NCI-H1048 (cell line): ENCODE results near the gene SLC29A1.
"Not testable (repeated sequence)": the region's sequence is repeated elsewhere in the genome, so short reads cannot be mapped to it uniquely, and the experiment has no call there.

ENCODE experiments used
- DNase-seq: peaks from one replicate; lab custom pipeline; 2025; lab: John Stamatoyannopoulos, UW

The SLC29A1 gene

DNA sequence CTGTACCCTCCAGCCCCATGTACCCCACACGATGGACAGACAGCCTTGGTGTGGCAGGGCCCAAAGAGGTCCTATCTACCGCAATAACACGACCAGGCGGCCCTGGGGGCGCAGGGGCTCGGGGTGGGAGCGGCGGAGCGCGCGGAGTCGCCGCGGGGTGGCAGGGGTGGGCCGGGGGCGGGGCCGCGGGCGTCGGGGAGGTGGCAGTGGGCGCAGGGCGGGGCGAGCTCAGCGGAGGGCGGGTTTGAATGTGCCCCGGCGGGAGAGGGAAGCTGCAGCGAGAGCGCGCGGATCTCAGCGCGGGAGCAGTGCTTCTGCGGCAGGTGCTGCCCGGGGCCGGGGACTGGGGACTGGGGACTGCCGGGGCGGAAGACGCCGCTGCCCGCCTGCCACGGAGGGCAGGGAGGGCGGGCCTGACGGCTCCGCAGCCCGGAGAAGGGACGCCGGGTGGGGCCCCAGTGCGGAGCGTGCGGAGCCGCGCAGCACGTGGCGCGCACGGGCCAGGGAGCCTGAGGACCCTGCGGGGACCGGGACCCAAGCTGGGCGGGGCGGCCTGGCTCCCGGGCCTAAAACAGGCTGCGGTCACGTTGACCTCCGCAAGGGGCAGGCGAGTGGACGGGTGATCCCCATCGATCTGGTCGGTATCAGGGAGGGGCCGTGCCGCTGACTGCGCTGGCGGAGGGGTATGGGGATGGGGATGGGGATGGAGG is at the start of gene SLC29A1:
Gene SLC29A1, plus strand, starts transcription at position 277 of the 710 bp plus-strand sequence. CDS start 3,719 bp downstream, outside the sequence.
- peak; percentile 45 for DNase-seq

DNA sequence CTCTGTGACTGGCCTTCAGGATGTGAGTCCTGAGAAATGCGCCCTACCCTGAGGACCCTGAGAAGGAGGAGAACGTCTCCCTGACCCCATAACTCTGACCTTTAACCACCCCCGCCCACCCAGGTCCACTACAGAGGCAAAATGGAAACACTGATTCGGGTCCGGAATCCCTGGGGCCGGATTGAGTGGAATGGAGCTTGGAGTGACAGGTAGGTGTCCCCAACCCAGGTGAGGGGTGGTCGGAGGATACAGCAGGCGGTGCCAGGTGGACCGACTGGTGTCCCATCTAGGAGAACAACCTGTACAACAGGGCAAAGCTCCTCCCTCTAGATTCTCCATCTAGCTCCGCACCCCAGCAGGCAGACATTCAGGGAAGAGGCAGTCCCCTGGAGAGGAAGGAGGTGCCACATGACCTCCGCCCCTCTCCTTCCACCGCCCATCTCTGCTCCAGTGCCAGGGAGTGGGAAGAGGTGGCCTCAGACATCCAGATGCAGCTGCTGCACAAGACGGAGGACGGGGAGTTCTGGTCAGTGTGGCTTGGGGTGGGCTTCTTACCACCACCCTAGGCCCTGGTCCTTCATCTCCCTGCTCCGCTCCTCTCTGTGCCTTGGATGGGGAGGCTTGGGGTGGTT is 47.1 kb upstream of the SLC29A1 start:
- no peak for DNase-seq

DNA sequence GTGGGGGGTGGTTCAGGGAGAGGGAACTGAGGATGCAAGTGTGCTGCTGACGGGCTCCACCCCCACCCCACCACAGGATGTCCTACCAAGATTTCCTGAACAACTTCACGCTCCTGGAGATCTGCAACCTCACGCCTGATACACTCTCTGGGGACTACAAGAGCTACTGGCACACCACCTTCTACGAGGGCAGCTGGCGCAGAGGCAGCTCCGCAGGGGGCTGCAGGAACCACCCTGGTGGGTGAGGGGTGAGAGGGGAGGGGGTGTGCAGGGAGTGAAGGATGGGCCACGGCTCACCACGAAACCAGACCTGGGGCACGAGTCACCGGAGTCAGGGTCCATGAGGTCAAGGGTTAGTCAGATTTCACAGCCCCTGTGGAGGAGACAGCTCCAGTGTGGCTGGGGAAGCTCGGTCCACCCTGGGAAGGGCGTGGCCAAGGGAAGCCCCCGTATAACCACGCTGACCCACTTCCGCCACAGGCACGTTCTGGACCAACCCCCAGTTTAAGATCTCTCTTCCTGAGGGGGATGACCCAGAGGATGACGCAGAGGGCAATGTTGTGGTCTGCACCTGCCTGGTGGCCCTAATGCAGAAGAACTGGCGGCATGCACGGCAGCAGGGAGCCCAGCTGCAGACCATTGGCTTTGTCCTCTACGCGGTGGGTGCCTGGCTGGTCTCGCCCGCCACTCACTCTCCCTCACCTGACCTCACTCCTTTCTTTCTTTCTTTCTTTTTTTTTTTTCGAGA is 46.5 kb upstream of the SLC29A1 start:
- DNase-seq: no peak

DNA sequence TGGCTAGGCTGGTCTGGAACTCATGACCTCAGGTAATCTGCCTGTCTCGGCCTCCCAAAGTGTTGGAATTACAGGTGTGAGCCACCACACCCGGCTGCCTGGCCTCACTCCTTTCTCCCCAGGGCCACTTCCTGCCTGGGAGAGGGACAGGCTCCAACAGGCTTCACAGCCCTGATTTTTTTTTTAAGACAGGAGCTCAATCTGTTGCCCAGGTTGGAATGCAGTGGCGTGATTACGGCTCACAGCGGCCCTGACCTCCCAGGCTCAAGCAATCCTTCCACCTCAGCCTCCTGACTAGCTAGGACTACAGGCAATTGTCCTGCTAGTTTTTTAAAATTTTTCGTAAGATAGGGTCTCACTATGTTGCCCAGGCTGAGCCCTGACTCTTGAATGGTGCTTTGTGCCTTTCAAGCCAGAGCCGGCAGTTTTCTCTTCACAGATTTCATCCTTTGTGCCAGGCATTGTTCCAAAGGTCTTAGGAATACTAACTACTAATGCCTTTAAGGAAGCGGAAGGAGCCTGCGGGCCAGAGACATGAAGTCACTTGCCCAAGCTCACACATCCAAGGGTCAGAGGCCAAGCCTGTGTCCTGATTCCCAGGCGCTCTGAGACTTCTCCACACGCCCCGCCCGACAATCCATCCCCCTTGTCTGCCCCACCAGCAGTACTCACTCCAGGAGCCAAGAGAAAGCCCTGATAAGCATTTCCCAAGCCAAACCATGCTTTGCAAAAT is 45.5 kb upstream of the SLC29A1 start:
- DNase-seq: no peak

DNA sequence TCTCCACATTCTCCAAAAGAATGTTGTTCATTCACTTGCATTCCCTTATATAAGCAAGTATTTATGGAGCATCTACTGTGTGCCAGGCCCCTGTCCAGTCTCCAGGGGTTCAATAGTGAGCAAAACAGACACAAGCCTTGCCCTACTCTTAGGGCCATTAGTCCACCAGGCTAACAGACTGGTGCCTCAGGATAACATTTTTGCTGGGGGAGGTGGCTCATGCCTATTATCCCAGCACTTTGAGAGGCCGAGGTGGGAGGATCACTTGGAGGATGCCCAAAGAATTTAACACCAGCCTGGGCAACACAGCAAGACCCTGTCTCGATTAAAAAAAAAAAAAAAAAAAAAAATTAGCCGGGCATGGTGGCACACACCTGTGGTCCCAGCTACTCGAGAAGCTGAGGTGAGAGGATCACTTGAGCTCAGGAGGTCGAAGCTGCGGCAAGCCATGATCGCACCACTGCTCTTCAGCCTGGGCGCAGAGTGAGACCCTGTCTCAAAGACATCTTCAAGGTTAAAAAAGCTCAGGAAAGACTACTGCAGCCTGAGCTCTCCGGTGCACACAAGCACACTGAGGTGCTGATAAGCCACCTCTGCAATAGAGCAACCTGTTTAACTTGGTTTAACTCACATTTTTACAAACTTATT is 44.8 kb upstream of the SLC29A1 start:
- no peak for DNase-seq

DNA sequence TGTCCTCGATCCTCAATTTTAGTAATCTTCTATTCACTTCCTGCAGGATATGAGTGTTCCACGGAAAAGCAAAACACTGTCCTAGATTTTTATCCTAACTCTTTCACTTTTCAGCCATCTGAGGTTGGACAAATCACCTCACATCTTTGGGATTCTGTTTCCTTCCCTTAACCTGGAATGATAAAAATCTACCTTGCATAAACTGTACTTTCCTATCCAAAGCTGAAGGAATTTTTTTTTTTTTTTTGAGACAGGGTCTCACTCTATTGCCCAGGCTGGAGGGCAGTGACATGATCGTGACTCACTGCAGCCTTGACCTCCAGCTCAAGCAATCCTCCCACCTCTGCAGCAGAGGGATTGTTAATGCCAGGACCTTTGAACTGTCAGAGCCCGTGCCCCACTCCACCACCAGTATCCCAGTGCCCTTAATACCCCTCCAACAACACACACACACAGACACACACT is 44.3 kb upstream of the SLC29A1 start:
- no peak for DNase-seq

DNA sequence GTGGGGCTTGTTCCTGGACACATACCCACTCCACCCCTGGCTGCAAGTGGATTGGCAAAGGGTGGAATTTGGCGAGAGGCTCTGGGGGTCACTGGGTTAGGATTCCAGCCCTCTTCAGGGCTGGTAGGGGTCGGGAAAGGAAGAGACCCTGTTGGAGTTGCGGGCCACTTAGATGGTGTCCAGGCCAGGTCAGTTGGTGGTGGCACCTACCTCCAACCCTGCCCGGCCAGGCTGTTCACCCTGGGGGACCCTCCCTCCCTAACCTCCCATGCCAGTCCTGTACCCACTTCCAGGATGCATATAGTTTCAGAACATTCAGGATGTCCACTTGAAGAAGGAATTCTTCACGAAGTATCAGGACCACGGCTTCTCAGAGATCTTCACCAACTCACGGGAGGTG is 43.7 kb upstream of the SLC29A1 start:
- DNase-seq: no peak

DNA sequence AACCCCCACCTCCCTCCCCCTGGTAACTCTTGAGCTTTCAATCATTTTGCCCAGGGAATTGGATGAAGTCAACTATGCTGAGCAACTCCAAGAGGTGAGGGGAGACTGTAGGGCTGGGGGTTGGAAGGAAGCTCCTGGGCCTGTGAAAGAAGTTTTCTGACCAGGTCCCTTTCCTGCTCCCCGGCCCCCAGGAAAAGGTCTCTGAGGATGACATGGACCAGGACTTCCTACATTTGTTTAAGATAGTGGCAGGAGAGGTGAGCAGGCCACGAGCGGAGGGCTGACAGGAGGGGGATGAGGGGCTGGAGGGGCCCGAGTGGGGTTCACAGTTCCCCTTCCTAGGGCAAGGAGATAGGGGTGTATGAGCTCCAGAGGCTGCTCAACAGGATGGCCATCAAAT is 43.0 kb upstream of the SLC29A1 start:
- no peak for DNase-seq

DNA sequence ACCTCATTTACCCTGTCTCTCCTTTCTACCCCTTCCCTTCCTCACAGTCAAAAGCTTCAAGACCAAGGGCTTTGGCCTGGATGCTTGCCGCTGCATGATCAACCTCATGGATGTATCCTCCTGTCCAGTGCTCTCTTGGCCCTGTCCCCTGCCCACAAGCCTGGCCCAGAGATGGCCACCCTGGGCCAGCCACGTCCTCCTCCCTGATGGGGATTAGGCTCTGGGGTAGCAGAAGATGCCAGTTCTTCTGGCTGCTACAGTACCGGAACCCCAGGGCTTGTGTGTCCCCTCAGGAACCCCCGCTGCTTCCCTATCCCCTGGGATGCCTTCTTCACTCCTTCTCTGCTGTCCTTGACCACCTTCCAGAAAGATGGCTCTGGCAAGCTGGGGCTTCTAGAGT is 42.5 kb upstream of the SLC29A1 start:
- no peak for DNase-seq

DNA sequence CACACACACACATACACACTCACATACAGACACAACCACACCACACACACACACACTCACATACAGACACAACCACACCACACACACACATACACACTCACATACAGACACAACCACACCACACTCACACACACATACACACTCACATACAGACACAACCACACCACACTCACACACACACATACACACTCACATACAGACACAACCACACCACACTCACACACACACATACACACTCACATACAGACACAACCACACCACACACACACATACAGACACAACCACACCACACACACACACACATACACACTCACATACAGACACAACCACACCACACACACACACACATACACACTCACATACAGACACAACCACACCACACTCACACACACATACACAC is 41.6 kb upstream of the SLC29A1 start:
- DNase-seq: not testable (repeated sequence)

DNA sequence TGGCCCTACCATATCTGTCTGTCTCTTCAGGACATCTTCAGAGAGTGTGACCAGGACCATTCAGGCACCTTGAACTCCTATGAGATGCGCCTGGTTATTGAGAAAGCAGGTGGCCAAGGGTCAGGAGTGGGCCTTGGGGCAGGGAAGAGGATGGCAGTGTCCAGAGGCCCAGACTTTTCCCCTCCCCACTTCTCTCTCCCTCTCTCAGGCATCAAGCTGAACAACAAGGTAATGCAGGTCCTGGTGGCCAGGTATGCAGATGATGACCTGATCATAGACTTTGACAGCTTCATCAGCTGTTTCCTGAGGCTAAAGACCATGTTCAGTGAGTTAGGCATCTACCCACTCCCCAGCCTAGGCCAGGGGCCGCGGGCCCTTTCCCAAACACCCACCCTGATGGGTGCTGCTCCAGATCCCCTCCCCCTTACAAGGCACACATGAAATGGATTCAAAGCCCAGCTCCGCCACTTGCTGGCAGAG is 40.4 kb upstream of the SLC29A1 start:
- DNase-seq: no peak

DNA sequence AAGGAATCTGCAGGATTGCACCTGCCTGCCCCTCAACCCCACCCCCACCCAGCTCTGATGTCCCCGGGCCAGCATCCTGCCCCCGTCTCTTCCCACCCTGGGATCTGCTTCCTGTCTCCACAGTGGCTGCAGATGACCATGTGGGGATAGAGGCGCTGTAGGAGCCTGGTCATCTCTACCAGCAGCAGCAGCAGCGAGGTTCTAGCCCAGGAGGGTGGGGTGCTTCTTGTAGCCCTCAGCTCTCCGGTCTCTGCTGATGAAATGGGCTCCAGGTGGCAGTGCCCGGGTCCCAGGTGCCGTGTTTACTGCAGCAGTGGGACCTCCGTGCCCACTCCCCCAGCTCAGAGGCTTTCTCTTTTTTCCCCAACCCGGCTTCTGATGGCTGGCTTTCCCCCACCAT is 39.6 kb upstream of the SLC29A1 start:
- DNase-seq: no peak

DNA sequence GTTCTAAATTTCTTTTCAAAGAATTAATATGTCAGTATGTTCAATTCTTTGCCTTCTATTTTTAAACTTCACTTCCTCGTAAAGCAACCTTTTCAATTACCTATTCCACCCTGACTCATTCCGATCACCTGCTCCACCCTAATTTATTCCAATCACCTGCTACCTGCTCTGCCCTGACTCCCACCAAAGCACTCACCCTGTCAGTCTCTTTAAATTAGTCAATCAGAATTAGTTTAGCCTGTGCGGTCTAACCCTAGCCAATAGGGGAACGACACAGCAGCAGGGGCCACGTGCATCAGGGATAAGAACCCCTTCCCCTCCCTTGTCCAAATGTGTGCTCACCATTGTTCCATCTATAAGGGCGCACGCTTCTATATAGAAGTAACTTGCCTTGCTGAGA is 38.0 kb upstream of the SLC29A1 start:
- not testable (repeated sequence) for DNase-seq

DNA sequence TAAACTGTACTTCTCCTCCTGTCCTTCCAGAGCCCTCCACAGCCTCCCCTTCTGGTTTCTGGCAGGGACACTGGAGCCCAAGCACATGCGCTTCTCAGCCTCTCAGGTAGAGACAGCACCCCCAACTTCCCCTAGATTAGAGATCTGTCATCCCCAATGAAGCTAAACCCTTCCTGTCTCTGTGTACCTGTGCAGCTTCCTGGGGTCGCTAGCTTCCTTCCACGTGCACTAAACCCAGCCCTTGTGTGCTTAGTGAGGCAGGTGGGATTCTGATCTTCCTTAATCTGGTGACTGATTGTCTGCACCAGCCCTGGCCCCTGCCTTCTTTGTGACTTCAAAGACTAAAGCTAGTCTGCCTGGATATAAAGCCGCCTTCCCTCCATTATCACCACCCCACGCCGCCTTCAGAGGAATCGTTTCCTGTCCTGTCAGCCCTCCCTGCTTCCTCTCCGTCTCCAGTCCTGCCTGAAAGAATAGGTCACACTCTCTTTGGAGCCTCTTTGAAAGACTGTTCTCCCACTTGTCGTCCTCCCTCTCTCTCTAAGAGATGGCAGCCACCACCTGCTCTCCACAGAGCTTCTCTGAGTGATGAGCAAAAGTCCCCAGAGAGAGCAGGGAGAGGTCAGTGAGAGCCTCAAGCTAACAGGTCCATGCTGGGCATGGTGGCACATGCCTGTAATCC is 37.3 kb upstream of the SLC29A1 start:
- no peak for DNase-seq

DNA sequence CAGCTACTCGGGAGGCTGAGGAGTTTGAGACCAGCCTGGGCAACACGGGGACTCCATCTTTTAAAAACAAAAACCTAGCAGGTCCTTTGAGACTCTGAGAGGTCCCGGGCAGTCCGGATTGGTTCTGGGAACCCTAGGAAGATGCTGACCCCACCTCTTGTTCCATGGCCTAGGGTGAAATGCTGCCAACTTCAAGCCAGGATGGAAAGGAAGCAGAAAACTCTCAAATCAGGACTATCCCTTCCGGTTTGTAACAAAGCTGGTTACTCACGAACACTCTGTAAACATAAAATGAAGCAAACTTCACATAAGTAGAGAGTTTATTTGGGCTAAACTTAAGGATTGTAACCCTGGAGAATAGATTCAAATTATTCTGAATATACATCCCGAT is 36.8 kb upstream of the SLC29A1 start:
- DNase-seq: no peak

DNA sequence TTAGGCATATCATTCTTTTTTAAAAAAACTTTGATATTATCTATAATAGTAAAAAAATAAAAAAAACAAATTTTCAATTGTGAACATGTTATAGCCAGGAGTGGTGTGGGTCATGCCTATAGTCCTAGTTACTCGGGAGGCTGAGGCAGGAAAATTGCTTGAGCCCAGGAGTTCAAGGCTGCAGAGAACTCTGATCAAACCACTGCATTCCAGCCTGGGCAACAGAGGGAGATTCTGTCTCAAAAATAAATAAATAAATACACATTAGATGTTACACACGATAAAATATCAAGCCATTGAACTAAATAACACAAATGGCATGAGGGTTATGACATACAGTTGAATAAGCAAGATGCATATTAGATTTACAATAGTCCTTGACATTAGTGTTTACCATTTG is 34.6 kb upstream of the SLC29A1 start:
- DNase-seq: no peak

DNA sequence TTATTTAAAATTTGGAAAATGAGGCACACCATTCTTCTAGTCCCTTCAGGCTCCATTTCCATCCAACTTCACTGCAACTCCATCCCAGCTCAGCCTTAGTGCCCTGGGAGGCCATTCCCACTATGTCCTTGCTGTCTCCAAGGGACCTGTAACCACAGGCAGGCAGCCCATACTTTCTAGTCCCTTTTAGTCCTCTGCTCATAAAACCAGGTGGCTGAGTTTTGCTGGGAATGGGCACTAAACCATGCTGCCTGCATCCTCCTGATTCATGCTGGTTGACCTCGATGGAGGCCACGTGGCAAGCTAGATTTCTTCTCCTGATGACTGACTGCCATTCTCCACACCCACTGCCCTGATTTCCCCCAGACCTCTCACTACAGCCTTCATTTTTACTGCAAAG is 34.1 kb upstream of the SLC29A1 start:
- no peak for DNase-seq

DNA sequence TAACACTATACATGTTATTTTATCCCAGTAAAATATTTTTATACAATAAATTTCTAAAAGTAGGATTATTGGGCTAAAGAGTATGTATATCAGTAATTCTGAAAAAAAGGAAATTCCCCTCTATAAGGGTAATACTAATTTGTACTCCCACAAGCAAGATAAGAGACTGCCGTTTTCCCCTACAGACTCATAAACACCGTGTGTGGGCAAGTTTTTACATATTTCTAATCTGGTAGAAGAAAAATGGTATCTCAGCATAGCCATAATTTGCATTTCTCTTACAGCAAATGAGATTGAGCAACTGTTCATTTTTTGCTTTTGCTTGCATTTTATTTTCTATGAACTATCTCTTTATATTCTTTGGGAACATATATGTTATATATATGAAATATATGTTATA is 32.7 kb upstream of the SLC29A1 start:
- DNase-seq: no peak

DNA sequence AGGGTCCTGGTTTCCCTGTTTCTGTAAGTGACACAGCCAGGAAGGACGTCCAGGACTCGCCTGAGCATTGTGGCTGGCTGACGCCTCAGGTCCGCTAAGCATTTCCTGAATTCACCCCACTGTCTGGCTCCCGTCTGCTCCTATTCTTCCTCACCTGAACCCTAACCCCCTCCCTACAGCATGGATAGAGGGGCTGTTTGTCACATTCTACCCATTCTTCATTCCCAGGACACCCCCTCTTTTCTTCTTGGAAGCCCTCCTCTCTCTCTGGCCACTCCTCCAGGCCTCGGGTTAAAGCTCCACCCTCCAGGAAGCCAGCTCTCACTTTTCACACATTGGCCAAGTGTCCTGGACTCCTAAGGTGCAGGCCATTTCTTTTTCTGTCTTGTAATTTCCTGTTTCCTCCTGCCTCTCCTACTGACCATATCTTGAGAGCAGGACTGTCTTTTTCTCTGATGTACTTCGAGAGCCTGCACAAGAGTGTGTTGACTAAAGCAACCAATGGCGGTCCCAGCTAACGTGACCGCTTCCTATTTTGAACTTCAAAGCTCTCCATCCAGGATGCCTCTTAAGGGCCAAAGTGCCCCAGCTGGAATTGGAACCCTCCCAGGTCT is 30.9 kb upstream of the SLC29A1 start:
- no peak for DNase-seq

DNA sequence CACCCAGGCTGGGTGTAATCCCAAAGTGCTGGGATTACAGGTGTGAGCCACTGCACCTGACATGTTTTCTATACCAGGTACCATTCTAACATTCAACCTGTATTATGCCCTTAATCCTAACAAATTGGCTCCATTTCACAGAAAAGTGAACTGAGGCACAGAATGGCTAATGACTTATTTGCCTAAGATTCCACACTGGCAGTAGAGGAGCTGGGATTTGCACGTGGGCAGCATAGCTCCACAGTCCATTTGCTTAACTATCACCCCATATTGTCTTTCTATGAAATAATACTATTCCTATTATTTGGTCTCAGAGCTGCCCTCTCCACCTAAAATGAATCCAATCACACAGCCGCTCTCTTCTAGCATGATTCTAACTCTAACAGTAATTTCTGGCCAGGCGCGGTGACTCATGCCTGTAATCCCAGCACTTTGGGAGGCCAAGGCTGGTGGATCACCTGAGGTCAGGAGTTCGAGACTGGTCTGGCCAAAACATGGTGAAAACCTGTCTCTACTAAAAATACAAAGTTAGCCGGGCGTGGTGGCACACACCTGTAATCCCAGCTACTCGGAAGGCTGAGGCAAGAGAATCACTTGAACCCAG is 30.0 kb upstream of the SLC29A1 start:
- DNase-seq: no peak
